ENCODE measurements around the gene SEMG1. TPM values are rescaled to one million over a fixed set of nuclear protein-coding genes. Genes with fewer than 3 reads are reported as not detected.

The SEMG1 gene
- total RNA-seq, 1 experiment from 2014 or later: not detected

- in situ Hi-C loops (cut with HindIII; ENCODE audit: low pct_unique_long_range_greater_than_20kb, low sequenced_read_pairs) (no loop called here), intact Hi-C loops (cut with micrococcal nuclease; ENCODE audit: unreplicated experiment) (no loop called here)
- TF ChIP-seq POLR2AphosphoS5 (IDR thresholded peaks at IDR 0.05; ENCODE audit: low read depth, low read length): no peak
- TF ChIP-seq SIN3A (IDR thresholded peaks at IDR 0.05; ENCODE audit: borderline replicate concordance, insufficient read depth, low read depth, low read length): no peak
- TF ChIP-seq TCF7L2 (IDR thresholded peaks at IDR 0.05; ENCODE audit: low read depth, low read length): no peak
- TF ChIP-seq, protein P1, sequence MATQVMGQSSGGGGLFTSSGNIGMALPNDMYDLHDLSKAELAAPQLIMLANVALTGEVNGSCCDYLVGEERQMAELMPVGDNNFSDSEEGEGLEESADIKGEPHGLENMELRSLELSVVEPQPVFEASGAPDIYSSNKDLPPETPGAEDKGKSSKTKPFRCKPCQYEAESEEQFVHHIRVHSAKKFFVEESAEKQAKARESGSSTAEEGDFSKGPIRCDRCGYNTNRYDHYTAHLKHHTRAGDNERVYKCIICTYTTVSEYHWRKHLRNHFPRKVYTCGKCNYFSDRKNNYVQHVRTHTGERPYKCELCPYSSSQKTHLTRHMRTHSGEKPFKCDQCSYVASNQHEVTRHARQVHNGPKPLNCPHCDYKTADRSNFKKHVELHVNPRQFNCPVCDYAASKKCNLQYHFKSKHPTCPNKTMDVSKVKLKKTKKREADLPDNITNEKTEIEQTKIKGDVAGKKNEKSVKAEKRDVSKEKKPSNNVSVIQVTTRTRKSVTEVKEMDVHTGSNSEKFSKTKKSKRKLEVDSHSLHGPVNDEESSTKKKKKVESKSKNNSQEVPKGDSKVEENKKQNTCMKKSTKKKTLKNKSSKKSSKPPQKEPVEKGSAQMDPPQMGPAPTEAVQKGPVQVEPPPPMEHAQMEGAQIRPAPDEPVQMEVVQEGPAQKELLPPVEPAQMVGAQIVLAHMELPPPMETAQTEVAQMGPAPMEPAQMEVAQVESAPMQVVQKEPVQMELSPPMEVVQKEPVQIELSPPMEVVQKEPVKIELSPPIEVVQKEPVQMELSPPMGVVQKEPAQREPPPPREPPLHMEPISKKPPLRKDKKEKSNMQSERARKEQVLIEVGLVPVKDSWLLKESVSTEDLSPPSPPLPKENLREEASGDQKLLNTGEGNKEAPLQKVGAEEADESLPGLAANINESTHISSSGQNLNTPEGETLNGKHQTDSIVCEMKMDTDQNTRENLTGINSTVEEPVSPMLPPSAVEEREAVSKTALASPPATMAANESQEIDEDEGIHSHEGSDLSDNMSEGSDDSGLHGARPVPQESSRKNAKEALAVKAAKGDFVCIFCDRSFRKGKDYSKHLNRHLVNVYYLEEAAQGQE (IDR thresholded peaks at IDR 0.05; ENCODE audit: insufficient read depth in 1 of 2, low read depth in 2 of 2, low read length in 1 of 2): no peak
- TF ChIP-seq, protein P2, sequence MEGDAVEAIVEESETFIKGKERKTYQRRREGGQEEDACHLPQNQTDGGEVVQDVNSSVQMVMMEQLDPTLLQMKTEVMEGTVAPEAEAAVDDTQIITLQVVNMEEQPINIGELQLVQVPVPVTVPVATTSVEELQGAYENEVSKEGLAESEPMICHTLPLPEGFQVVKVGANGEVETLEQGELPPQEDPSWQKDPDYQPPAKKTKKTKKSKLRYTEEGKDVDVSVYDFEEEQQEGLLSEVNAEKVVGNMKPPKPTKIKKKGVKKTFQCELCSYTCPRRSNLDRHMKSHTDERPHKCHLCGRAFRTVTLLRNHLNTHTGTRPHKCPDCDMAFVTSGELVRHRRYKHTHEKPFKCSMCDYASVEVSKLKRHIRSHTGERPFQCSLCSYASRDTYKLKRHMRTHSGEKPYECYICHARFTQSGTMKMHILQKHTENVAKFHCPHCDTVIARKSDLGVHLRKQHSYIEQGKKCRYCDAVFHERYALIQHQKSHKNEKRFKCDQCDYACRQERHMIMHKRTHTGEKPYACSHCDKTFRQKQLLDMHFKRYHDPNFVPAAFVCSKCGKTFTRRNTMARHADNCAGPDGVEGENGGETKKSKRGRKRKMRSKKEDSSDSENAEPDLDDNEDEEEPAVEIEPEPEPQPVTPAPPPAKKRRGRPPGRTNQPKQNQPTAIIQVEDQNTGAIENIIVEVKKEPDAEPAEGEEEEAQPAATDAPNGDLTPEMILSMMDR (IDR thresholded peaks at IDR 0.05): no peak
- no peaks in the 10 kb centered on the region for H3K9me3 ChIP-seq (ENCODE audit: control insufficient read depth, insufficient read depth, low read depth, low read length)
- BruUV-seq (replicated peaks): no TSS peak
- no peaks in the 10 kb centered on the region for H3K4me1 ChIP-seq (ENCODE audit: control insufficient read depth, insufficient read depth, low read length)
- ChIA-PET CTCF (no interaction called here), POLR2A (no interaction called here)
- H3K27ac ChIP-seq (ENCODE audit: low read length): no peak overlapping the region
- no peak for DNase-seq (ENCODE audit: low read depth, low spot score)
- ATAC-seq: no peak
- H3K36me3 ChIP-seq (ENCODE audit: control insufficient read depth, insufficient read depth, low read length): no peaks in the 10 kb centered on the region
- H3K27me3 ChIP-seq (ENCODE audit: control insufficient read depth, insufficient read depth, low read length): peaks cover 17% of the 10 kb centered on the region
- no peak overlapping the region for H3K4me3 ChIP-seq (ENCODE audit: low read depth in 2 of 2, low read length in 2 of 2)
These were observed 16.3 kb downstream of the SEMG1 start for GRCh38 chr20:45223136-45223535.

DNA sequence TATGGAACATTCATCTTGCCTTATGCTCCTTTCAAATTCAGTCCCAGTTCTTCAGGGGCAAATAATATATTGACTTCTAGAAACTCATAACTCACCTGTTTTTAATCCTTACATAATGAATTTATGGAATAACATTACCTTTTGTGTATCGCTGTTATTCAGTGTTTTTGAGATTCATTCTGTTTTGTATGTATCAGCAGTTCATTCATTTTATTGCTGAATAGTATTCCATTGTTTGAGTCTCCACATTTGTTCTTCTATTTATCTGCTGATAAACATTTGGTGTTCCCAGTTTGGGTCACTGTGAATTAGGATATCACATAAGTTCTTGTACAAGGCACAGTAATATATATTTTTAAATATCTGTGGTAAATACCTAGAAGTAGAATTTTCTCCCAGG, 19.5 kb downstream of the SEMG1 start:
- intact Hi-C loops (cut with micrococcal nuclease; ENCODE audit: unreplicated experiment): loop anchor here (5.0 kb wide), 2 partner anchors 41 to 104 kb away; partner anchors contain the start of gene WFDC12
- Histone ChIP-seq H3K27ac (ENCODE audit: low read length) (no peak overlapping the region), H3K9me3 (ENCODE audit: control insufficient read depth, insufficient read depth, low read depth, low read length) (no peaks in the 10 kb centered on the region), H3K36me3 (ENCODE audit: control insufficient read depth, insufficient read depth, low read length) (no peaks in the 10 kb centered on the region), H3K4me1 (ENCODE audit: control insufficient read depth, insufficient read depth, low read length) (no peaks in the 10 kb centered on the region), H3K27me3 (ENCODE audit: control insufficient read depth, insufficient read depth, low read length) (peaks cover 20% of the 10 kb centered on the region), H3K4me3 (ENCODE audit: low read depth in 2 of 2, low read length in 2 of 2) (no peak overlapping the region)
- ChIA-PET CTCF (no interaction called here), POLR2A (no interaction called here)
- TF ChIP-seq, protein P2 (IDR thresholded peaks at IDR 0.05): no peak
- TF ChIP-seq TCF7L2 (IDR thresholded peaks at IDR 0.05; ENCODE audit: low read depth, low read length) (no peak), POLR2AphosphoS5 (IDR thresholded peaks at IDR 0.05; ENCODE audit: low read depth, low read length) (no peak), SIN3A (IDR thresholded peaks at IDR 0.05; ENCODE audit: borderline replicate concordance, insufficient read depth, low read depth, low read length) (no peak)
- TF ChIP-seq, protein P1 (IDR thresholded peaks at IDR 0.05; ENCODE audit: insufficient read depth in 1 of 2, low read depth in 2 of 2, low read length in 1 of 2): no peak
- in situ Hi-C loops (cut with HindIII; ENCODE audit: low pct_unique_long_range_greater_than_20kb, low sequenced_read_pairs): no loop called here
- ATAC-seq (no peak), DNase-seq (ENCODE audit: low read depth, low spot score) (no peak)
- BruUV-seq (replicated peaks): no TSS peak
